Loucy (cell line): ENCODE measurements around the gene VPS9D1.

Experiments
- H2AFZ ChIP-seq: fragments of 200-600 bp; sonication (generic); 2 replicates; pipeline ENCODE4 v1.6.0; 2016; ENCODE audit warnings: antibody characterized with exemption, mild to moderate bottlenecking, low read length, moderate library complexity
- H3F3A ChIP-seq: fragments of 200-600 bp; 2 replicates; pipeline ENCODE4 v1.6.0; 2016; ENCODE audit warnings: antibody characterized with exemption, low read depth, mild to moderate bottlenecking
- H3K27me3 ChIP-seq: fragments of 200-600 bp; sonication (generic); 2 replicates; pipeline ENCODE4 v1.6.1; 2014; ENCODE audit warnings: low read length, mild to moderate bottlenecking; ENCODE audit not compliant: insufficient read depth, poor library complexity, severe bottlenecking
- H3K36me3 ChIP-seq: fragments of 200-600 bp; sonication (generic); 2 replicates; pipeline ENCODE4 v1.6.1; 2016; ENCODE audit warnings: low read length; ENCODE audit not compliant: insufficient read depth
- H3K4me1 ChIP-seq: fragments of 200-600 bp; sonication (generic); 2 replicates; pipeline ENCODE4 v1.5.1; 2014; ENCODE audit warnings: low read length, mild to moderate bottlenecking; ENCODE audit not compliant: insufficient read depth, poor library complexity, severe bottlenecking
- H3K4me2 ChIP-seq: fragments of 200-600 bp; sonication (generic); 2 replicates; pipeline ENCODE4 v1.6.0; 2014; ENCODE audit warnings: antibody characterized with exemption, low read length, low read depth, mild to moderate bottlenecking; ENCODE audit not compliant: poor library complexity, severe bottlenecking
- H3K4me3 ChIP-seq: fragments of 200-600 bp; sonication (generic); 2 replicates; pipeline ENCODE4 v1.5.1; 2014; ENCODE audit warnings: low read length, mild to moderate bottlenecking, mixed read lengths; ENCODE audit not compliant: poor library complexity, severe bottlenecking
- H3K79me2 ChIP-seq: fragments of 200-600 bp; sonication (generic); 2 replicates; pipeline ENCODE4 v1.6.1; 2014; ENCODE audit warnings: low read length; ENCODE audit not compliant: insufficient read depth
- H3K9ac ChIP-seq: fragments of 200-600 bp; sonication (generic); 2 replicates; pipeline ENCODE4 v1.6.0; 2014; ENCODE audit warnings: mild to moderate bottlenecking, low read depth, low read length, moderate library complexity; ENCODE audit not compliant: poor library complexity, severe bottlenecking
- H3K9me2 ChIP-seq: fragments of 200-600 bp; sonication (generic); replicated peaks from 2 replicates; pipeline ENCODE4 v1.6.1; 2016; ENCODE audit warnings: low read depth, low read length, mixed read lengths
- H3K9me3 ChIP-seq: fragments of 200-600 bp; sonication (generic); 2 replicates; pipeline ENCODE4 v1.6.1; 2014; ENCODE audit warnings: mild to moderate bottlenecking, antibody characterized with exemption, low read length, low read depth; ENCODE audit not compliant: insufficient read depth
- H4K20me1 ChIP-seq: fragments of 200-600 bp; sonication (generic); 2 replicates; pipeline ENCODE4 v1.6.0; 2014; ENCODE audit warnings: antibody characterized with exemption, low read length, mild to moderate bottlenecking; ENCODE audit not compliant: insufficient read depth, poor library complexity, severe bottlenecking
- EZH2phosphoT487 ChIP-seq: fragments of 200-600 bp; IDR thresholded peaks from 2 replicates; pipeline ENCODE4 v1.6.1; 2018; ENCODE audit warnings: antibody characterized with exemption, mild to moderate bottlenecking, moderate library complexity, borderline replicate concordance
- TF ChIP-seq, protein P1 (sequence below): fragments of 200-600 bp; sonication (generic); conservative IDR thresholded peaks from 2 replicates; pipeline ENCODE4 v1.5.1; 2014; ENCODE audit warnings: mild to moderate bottlenecking, antibody characterized with exemption, low read length

Gene VPS9D1

DNA sequence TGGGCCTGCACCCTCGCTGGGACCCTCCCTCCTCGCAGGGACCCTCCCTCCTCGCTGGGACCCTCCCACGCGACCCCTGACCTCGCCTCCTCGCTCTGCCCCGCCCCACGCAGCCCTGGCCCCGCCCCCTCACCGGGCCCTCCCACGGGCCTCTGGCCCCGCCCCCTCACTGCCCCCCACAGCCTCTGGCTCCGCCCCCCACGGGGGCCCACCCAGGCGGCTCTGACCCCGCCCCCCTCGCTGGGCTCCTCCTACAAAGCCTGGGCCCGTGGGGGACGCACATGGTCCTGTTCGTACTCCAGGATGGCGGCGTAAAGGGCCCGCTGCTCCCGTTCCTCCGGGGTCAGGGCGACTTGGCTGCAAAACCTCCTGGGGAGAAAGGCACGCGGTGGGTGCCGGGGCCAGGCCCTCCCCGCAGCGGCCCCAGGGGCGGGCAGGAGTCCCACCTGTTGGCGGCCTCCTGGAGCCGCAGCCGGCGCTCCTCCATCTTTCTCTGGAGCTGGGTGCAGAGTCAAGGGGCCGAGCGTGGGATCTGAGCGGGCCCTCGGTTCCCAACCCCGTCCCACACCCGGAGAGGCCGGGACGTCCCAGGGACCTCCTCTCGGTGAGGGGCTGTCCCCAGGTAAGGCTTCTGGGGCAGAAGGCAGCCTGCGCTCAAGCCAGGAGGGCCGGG lies 9.0 kb downstream of the VPS9D1 start:
- Histone ChIP-seq H3K4me2 (no peak overlapping the region), H3K27me3 (no peaks in the 10 kb centered on the region), H3K9me2 (no peaks in the 10 kb centered on the region), H2AFZ (no peak overlapping the region), H3K4me3 (no peak overlapping the region), H3K9me3 (no peaks in the 10 kb centered on the region), H3K36me3 (no peaks in the 10 kb centered on the region), H3K4me1 (no peaks in the 10 kb centered on the region), H3K9ac (no peak overlapping the region), H3F3A (no peaks in the 10 kb centered on the region), H3K79me2 (no peaks in the 10 kb centered on the region), H4K20me1 (no peaks in the 10 kb centered on the region)
- TF ChIP-seq, protein P1, sequence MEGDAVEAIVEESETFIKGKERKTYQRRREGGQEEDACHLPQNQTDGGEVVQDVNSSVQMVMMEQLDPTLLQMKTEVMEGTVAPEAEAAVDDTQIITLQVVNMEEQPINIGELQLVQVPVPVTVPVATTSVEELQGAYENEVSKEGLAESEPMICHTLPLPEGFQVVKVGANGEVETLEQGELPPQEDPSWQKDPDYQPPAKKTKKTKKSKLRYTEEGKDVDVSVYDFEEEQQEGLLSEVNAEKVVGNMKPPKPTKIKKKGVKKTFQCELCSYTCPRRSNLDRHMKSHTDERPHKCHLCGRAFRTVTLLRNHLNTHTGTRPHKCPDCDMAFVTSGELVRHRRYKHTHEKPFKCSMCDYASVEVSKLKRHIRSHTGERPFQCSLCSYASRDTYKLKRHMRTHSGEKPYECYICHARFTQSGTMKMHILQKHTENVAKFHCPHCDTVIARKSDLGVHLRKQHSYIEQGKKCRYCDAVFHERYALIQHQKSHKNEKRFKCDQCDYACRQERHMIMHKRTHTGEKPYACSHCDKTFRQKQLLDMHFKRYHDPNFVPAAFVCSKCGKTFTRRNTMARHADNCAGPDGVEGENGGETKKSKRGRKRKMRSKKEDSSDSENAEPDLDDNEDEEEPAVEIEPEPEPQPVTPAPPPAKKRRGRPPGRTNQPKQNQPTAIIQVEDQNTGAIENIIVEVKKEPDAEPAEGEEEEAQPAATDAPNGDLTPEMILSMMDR, result no peak
- no peak for TF ChIP-seq EZH2phosphoT487

DNA sequence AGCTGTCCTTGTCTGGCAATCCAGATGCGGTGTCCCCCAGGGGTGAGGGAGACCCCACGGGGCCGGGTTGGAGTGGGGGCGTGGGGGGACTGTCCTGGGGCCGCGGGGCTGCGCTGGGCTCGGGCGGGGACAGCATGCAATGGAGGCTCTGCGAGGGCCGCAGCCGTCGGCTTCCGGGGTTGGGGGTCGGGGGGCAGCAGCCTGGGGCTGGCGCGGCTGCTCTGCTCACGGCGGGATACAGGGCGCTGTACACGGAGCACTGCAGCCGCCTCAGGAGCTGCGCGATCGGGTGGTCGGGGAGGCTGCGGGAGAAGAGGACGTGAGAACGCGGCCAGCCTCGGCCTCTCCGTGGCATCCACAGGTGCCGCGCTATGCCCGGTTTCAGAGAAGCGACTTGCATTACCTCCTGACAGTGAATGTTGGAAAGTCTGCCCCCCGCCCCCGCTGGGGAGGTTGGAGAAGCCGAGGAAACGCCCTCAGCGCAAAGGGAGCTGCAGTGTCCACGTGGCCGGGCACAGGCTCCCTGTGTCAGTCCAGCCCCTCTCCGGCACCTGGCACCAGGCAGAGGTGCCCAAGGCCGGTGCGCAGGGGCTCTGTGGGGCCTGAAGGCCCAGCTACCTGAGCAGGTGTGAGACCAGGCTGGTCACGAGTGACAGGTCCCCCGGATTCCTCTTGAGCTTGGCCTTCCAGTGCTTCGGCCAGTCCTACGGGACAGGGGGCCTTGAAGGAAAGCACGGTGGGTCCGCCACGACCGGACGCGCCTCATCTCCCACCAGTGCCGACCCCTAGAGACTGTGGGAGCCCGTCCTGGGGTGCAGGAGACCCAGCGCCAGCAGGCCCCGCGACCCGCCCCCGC lies 9.8 kb downstream of the VPS9D1 start:
- Histone ChIP-seq H3K9me3 (no peaks in the 10 kb centered on the region), H3K4me1 (no peaks in the 10 kb centered on the region), H3K36me3 (no peaks in the 10 kb centered on the region), H3K9ac (no peak overlapping the region), H4K20me1 (no peaks in the 10 kb centered on the region), H3F3A (no peaks in the 10 kb centered on the region), H3K4me3 (no peak overlapping the region), H3K79me2 (no peaks in the 10 kb centered on the region), H3K9me2 (no peaks in the 10 kb centered on the region), H3K4me2 (no peak overlapping the region), H2AFZ (no peak overlapping the region), H3K27me3 (no peaks in the 10 kb centered on the region)
- no peak for TF ChIP-seq EZH2phosphoT487

DNA sequence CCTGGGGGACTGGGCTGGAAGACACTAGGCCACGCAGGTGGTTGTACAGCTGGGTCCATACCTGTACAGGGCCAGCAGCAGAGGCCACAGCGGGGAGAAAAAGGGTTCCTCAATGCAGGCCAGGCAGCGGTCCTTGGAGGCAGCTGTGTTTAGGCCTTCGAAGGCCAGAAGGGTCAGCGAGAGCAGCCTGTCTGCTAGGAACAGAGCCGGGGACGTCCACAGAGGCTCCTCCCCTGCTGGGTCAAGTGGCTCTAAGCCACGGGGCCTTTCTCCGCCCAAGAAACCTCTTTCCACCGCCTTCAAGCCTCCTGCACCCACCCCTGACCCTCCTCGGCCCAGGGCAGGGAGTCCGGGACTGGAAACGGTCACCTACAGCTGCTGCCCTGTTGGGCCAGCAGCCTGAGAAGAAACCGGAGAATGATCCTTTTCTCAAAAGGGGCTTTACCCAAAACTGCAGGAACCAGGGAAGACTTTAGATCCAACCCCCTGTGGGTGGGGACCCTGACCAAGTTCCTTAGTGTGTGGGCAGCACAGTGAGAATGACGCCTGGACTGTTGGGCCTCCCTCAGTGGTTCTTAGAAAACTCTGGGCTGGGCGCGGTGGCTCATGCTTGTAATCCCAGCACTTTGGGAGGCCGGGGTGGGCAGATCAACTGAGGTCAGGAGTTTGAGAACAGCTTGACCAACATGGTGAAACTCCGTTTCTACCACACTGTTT lies 10.8 kb downstream of the VPS9D1 start:
- Histone ChIP-seq H3K4me1 (no peaks in the 10 kb centered on the region), H3K9me3 (no peaks in the 10 kb centered on the region), H3K9ac (no peak overlapping the region), H3K4me3 (no peak overlapping the region), H3K4me2 (no peak overlapping the region), H4K20me1 (no peaks in the 10 kb centered on the region), H3K36me3 (no peaks in the 10 kb centered on the region), H3K27me3 (no peaks in the 10 kb centered on the region), H3K9me2 (no peaks in the 10 kb centered on the region), H3K79me2 (no peaks in the 10 kb centered on the region), H3F3A (no peaks in the 10 kb centered on the region), H2AFZ (no peak overlapping the region)
- no peak for TF ChIP-seq EZH2phosphoT487

DNA sequence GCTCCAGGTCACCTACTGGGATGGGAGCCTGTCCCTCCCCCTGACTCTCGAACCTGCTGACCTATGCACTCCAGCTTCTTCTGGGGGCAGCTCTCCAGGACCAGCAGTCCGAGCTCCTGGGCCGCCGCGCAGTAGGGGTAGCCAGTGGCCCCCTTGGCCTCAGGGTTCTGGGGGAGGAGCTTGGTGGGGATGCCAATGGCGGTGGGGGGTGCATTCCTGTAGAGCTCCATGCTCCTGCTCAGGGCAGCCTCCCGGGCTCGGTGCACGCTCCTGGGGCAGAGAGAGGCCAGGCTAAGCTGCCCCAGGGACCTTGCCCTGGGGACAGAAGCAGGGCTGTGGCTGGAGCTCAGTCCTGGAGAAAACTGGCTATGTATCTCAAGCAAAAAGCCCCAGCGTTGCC lies 11.5 kb downstream of the VPS9D1 start:
- Histone ChIP-seq H3K9me2 (no peaks in the 10 kb centered on the region), H3K9me3 (no peaks in the 10 kb centered on the region), H3K9ac (no peak overlapping the region), H3K4me2 (no peak overlapping the region), H3K4me1 (no peaks in the 10 kb centered on the region), H3K79me2 (no peaks in the 10 kb centered on the region), H2AFZ (no peak overlapping the region), H3K36me3 (no peaks in the 10 kb centered on the region), H3F3A (no peaks in the 10 kb centered on the region), H3K27me3 (no peaks in the 10 kb centered on the region), H4K20me1 (no peaks in the 10 kb centered on the region), H3K4me3 (no peak overlapping the region)
- TF ChIP-seq EZH2phosphoT487, result no peak
- TF ChIP-seq, protein P1, result no peak
